NB4 (cell line): ENCODE data around the gene PLXNC1.

Experiments used
- MYC ChIP-seq: IDR thresholded peaks from 2 replicates; pipeline ENCODE4 v1.6.1; 2011; ENCODE audit warnings: low read depth, low read length
- POLR2A ChIP-seq: IDR thresholded peaks from 2 replicates; pipeline ENCODE4 v1.6.1; 2011; ENCODE audit warnings: mild to moderate bottlenecking; ENCODE audit not compliant: insufficient read length; ENCODE audit errors: extremely low read depth
- TF ChIP-seq, protein P1 (sequence below): IDR thresholded peaks from one replicate; pipeline ENCODE4 v1.5.1; 2012; ENCODE audit warnings: low read depth, low read length
- TF ChIP-seq, protein P2 (sequence below): IDR thresholded peaks from 2 replicates; pipeline ENCODE4 v1.6.1; 2011; ENCODE audit warnings: low read depth, low read length

- TF ChIP-seq, protein P1, sequence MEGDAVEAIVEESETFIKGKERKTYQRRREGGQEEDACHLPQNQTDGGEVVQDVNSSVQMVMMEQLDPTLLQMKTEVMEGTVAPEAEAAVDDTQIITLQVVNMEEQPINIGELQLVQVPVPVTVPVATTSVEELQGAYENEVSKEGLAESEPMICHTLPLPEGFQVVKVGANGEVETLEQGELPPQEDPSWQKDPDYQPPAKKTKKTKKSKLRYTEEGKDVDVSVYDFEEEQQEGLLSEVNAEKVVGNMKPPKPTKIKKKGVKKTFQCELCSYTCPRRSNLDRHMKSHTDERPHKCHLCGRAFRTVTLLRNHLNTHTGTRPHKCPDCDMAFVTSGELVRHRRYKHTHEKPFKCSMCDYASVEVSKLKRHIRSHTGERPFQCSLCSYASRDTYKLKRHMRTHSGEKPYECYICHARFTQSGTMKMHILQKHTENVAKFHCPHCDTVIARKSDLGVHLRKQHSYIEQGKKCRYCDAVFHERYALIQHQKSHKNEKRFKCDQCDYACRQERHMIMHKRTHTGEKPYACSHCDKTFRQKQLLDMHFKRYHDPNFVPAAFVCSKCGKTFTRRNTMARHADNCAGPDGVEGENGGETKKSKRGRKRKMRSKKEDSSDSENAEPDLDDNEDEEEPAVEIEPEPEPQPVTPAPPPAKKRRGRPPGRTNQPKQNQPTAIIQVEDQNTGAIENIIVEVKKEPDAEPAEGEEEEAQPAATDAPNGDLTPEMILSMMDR, result no peak
- TF ChIP-seq, protein P2, sequence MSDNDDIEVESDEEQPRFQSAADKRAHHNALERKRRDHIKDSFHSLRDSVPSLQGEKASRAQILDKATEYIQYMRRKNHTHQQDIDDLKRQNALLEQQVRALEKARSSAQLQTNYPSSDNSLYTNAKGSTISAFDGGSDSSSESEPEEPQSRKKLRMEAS, result no peak
- TF ChIP-seq MYC (no peak), POLR2A (no peak)
Observed at GRCh38 chr12:94121886-94122285, 26.5 kb upstream of the PLXNC1 start.
